Ovary (tissue), 9 donors: ENCODE results near the gene GLB1L2. TPM values are rescaled to one million over a fixed set of nuclear protein-coding genes. Genes with fewer than 3 reads are reported as not detected.
A peak's percentile ranks its signal among the peaks of the same experiment; 100 is the strongest.

Experiments
- DNase-seq, 5 donors: peaks; one replicate each; pipeline ENCODE4 v3.0.0-alpha.2; 2019 to 2020
- H3K27ac ChIP-seq, 2 donors: fragments of 200-600 bp; one replicate each; pipeline versions ENCODE4 v1.5.1 to v1.8.0; 2019 to 2022
- H3K27me3 ChIP-seq: fragments of 200-600 bp; one replicate; pipeline ENCODE4 v1.8.0; 2022
- H3K36me3 ChIP-seq: fragments of 200-600 bp; sonication (generic); one replicate; pipeline ENCODE4 v1.5.1; 2019
- H3K4me1 ChIP-seq: one replicate; pipeline ENCODE4 v1.8.1; 2013; ENCODE audit warnings: mild to moderate bottlenecking, moderate library complexity; ENCODE audit not compliant: insufficient read depth
- H3K4me3 ChIP-seq: fragments of 200-600 bp; sonication (generic); one replicate; pipeline ENCODE4 v1.5.1; 2017
- H3K9me3 ChIP-seq, 2 donors: fragments of 200-600 bp in 1 of 2; sonication (generic) in 1 of 2; one replicate each; pipeline versions ENCODE4 v1.5.1 to v1.8.1; 2013 to 2019; ENCODE audit warnings: mild to moderate bottlenecking in 1 of 2, moderate library complexity in 1 of 2
- CTCF ChIP-seq, 3 donors: fragments of 450-650 bp in 2 of 3; fragments of 200-600 bp in 1 of 3; IDR thresholded peaks; one replicate each; pipeline versions ENCODE4 v1.5.1 to v1.8.0; 2016 to 2022; ENCODE audit warnings: antibody characterized with exemption in 3 of 3, mild to moderate bottlenecking in 1 of 3
- EP300 ChIP-seq: sonication (generic); formaldehyde crosslinking; IDR thresholded peaks from one replicate; pipeline ENCODE4 v1.6.1; 2017; ENCODE audit warnings: antibody characterized with exemption
- POLR2A ChIP-seq: fragments of 450-650 bp; IDR thresholded peaks from one replicate; pipeline ENCODE4 v1.6.1; 2017; ENCODE audit warnings: antibody characterized with exemption, mild to moderate bottlenecking, moderate library complexity
- WGBS, 3 donors: extraction: QIAGEN DNeasy Blood & Tissue Kit in 1 of 3; methylation state at CpG; one replicate each; pipeline versions ENCODE4 v1.1.5 to v1.1.7; 2013 to 2017; 5-methylcytosine and 5-hydroxymethylcytosine counted together
- intact Hi-C, 4 donors: fragments of 100-400 bp; cut with DNase I; formaldehyde crosslinking; loops; one replicate each; pipeline versions ENCODE4 v1.11.0 to v1.15.1; 2022 to 2023
- polyA plus RNA-seq, 2 donors: library from polyadenylated mRNA; stranded (reverse); fragments of 200-250 nt in 1 of 2; fragments of 350-450 nt in 1 of 2; fragmentation: Illumina TruSeq in 1 of 2; extraction: RNeasy Lipid Tissue Mini Kit (QIAGEN cat#74804) in 1 of 2; gene quantifications; one replicate each; pipeline ENCODE4 v1.2.3, GENCODE V29; 2013 to 2014
- total RNA-seq, 7 donors: library from RNA; depleted of rRNA in 2 of 7; stranded (reverse); fragments of >200 nt in 2 of 7; fragmentation: NEBNext Ultra II Directional in 3 of 7; extraction: Animal tissue kit (Norgen Biotek cat#: 25700) in 3 of 7; gene quantifications; one replicate each; pipeline versions ENCODE4 v1.1.0 to v1.2.4, GENCODE V29; 2016 to 2023
- donor health status: DM: no; HTN: no; CAD: no; lungs with moderate emphysema.
- donor health status: DM: no; HTN: no; CAD: no.
- donor health status: Bipolar disorder and iron deficiency.
- donor health status: DM: yes; HTN: yes; CAD: no.
- donor health status: DM: no; HTN: no; CAD: no.
- donor health status: DM: yes; HTN: yes; CAD: no.

Gene GLB1L2
- total and polyA plus RNA-seq, 9 donors = 9.8 to 24.6 (median 15.6) TPM

GRCh38 chr11:134332782-134333181 is 994 bp downstream of the GLB1L2 start:
- H3K27ac ChIP-seq = no peak overlapping the region
- peaks cover 8% of the 10 kb centered on the region for H3K4me1 ChIP-seq
- WGBS, 3 donors = 62 to 66% (median 63%) methylated on average over 7 of the region's 7 CpGs
- no peak for TF ChIP-seq CTCF (IDR thresholded peaks at IDR 0.05)
- TF ChIP-seq EP300 = no peak
- TF ChIP-seq POLR2A = no peak
- no peaks in the 10 kb centered on the region for H3K27me3 ChIP-seq
- H3K4me3 ChIP-seq = peak overlapping the region; percentile 64
- H3K36me3 ChIP-seq = no peaks in the 10 kb centered on the region
- no peaks in the 10 kb centered on the region for H3K9me3 ChIP-seq
- no peak for DNase-seq
- intact Hi-C loops = loop anchor here in 1 of 4 donors (5.0 kb wide), 1 partner anchor 110 kb away; the partner anchor contains the start of genes NCAPD3 and VPS26B

DNA sequence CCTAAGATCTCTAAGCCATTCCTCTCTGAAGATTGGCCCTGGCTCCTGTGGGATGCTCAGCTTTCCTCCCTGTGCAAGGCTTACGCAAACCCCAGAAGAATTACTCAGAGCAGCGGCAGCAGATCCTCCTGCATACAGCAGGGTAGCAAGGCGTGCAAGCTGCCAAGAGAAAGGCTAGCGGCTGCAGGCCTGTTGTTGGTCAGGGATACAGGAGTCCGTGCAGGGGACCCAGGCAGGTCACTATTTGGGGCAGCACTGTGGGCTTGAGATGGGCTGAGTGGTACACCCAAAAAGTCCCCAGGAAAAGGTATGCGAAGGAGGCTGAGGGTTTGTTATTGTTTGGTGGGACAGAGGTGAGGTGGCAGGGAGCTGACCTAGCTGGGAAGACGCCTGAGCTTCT is 1.5 kb downstream of the GLB1L2 start:
- H3K27ac ChIP-seq = no peak overlapping the region
- no peak overlapping the region for H3K4me3 ChIP-seq
- H3K4me1 ChIP-seq = peaks cover 8% of the 10 kb centered on the region
- H3K36me3 ChIP-seq = no peaks in the 10 kb centered on the region
- WGBS, 3 donors = 81 to 83% (median 82%) methylated on average over 7 of the region's 7 CpGs
- intact Hi-C loops = loop anchor here in 1 of 4 donors (5.0 kb wide), 1 partner anchor 111 kb away; the partner anchor contains the start of genes NCAPD3 and VPS26B
- no peaks in the 10 kb centered on the region for H3K9me3 ChIP-seq
- H3K27me3 ChIP-seq = no peaks in the 10 kb centered on the region
- TF ChIP-seq EP300 = no peak
- no peak for TF ChIP-seq CTCF (IDR thresholded peaks at IDR 0.05)
- no peak for TF ChIP-seq POLR2A
- DNase-seq = no peak

DNA sequence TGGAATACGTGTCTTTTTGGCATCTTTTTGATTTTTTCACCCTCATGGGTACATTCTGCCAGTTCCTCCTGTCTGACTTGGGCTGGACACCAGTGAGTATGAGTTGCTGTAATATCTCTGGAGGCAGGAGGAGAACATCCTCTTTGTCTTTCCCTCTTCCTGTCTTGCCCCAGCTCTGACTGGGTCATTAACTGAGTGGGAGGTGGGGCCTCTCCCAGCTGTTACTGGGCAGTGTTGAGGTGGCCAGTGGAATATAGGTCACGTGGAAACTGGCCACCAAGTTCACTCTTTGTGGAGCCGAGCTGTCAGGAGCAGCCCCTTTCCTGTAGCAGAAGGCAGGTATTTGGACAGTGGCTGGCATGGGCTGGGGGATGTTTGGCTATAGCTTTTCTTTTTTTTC is 2.2 kb downstream of the GLB1L2 start:
- intact Hi-C loops = loop anchor here in 1 of 4 donors (5.0 kb wide), 1 partner anchor 112 kb away; the partner anchor contains the start of genes NCAPD3 and VPS26B
- no peaks in the 10 kb centered on the region for H3K36me3 ChIP-seq

DNA sequence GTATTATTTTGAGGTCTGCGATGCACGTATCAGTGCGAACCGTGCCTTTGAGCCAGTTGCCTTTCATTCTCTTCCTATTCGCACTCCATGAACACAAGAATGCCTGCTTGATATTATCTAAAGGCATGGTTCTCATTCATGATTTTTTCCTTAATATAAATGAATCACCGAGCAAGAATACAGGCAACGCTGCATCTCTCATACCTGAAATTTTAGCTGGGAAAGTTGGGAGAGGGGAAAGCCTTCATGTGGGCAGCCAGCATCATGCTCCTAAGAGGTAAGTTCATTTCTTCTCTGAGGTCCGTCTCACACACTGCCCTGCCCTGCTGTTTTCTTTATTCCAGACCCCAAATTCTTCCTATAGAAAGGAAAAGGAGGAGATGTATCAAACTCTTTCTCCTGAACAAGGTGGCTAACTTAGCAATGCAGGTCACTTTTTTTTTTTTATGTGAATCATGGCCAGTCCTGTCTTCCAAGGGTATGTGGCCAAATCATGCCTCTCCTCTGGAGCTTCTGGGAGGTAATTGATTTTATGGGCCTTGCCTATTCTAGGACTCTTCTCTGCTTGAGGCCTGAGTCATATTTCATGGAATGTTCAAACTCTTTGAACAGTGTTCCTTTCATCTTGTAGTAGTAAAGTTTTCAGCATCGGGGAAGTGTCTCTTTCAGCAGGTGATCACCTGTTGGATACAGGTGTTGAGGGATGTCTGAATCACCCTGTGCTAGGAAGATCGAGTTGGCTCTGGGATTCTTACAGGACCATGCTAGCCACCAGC is 3.2 kb downstream of the GLB1L2 start:
- H3K4me3 ChIP-seq = no peak overlapping the region
- H3K4me1 ChIP-seq = peaks cover 8% of the 10 kb centered on the region
- DNase-seq = no peak
- H3K9me3 ChIP-seq = no peaks in the 10 kb centered on the region
- TF ChIP-seq CTCF (IDR thresholded peaks at IDR 0.05) = no peak
- no peak for TF ChIP-seq POLR2A
- no peak for TF ChIP-seq EP300
- intact Hi-C loops = loop anchor here in 1 of 4 donors (5.0 kb wide), 1 partner anchor 113 kb away; the partner anchor contains the start of genes NCAPD3 and VPS26B
- H3K36me3 ChIP-seq = no peaks in the 10 kb centered on the region
- no peaks in the 10 kb centered on the region for H3K27me3 ChIP-seq
- no peak overlapping the region for H3K27ac ChIP-seq
- 92 to 94% (median 94%) methylated on average over 10 of the region's 10 CpGs for WGBS, 3 donors

More for the DNA sequence above, 2.2 kb downstream of the GLB1L2 start:
- Histone ChIP-seq H3K4me1 (peaks cover 8% of the 10 kb centered on the region), H3K9me3 (no peaks in the 10 kb centered on the region), H3K27me3 (no peaks in the 10 kb centered on the region), H3K27ac (no peak overlapping the region), H3K4me3 (no peak overlapping the region)
- 76 to 82% (median 76%) methylated on average over 3 of the region's 3 CpGs for WGBS, 3 donors
- no peak for DNase-seq
- TF ChIP-seq POLR2A = no peak
- TF ChIP-seq EP300 = no peak
- no peak for TF ChIP-seq CTCF (IDR thresholded peaks at IDR 0.05)
